Right atrium auricular region (tissue), 2 donors: Measurements from ENCODE around the gene ERBB4. TPM values are rescaled to one million over a fixed set of nuclear protein-coding genes. Genes with fewer than 3 reads are reported as not detected.

ENCODE experiments used
- DNase-seq: peaks from one replicate; pipeline ENCODE4 v3.0.0-alpha.2; 2019; ENCODE audit warnings: low spot score
- H3K27ac ChIP-seq, 2 donors: fragments of 200-600 bp; sonication (generic); 1 replicate in 1 of 2; 2 replicates in 1 of 2; pipeline ENCODE4 v1.5.1; 2016 to 2019
- H3K27me3 ChIP-seq, 2 donors: fragments of 200-600 bp; sonication (generic); one replicate each; pipeline versions ENCODE4 v1.5.1 to v1.6.0; 2017 to 2019
- H3K36me3 ChIP-seq: fragments of 200-600 bp; sonication (generic); one replicate; pipeline ENCODE4 v1.5.1; 2016
- H3K4me1 ChIP-seq, 2 donors: fragments of 200-600 bp; sonication (generic); one replicate each; pipeline versions ENCODE4 v1.5.1 to v1.6.0; 2017 to 2019
- H3K4me3 ChIP-seq, 2 donors: fragments of 200-600 bp; sonication (generic); 1 replicate in 1 of 2; 2 replicates in 1 of 2; pipeline ENCODE4 v1.5.1; 2017 to 2019; ENCODE audit warnings: mild to moderate bottlenecking in 1 of 2, moderate library complexity in 1 of 2
- H3K9me3 ChIP-seq, 2 donors: fragments of 200-600 bp; sonication (generic); one replicate each; pipeline ENCODE4 v1.5.1; 2019
- total RNA-seq, 2 donors: library from RNA; depleted of rRNA; stranded (reverse); fragments of >200 nt; gene quantifications; one replicate each; pipeline ENCODE4 v1.1.0, GENCODE V29; 2016
- TF ChIP-seq, protein P1 (sequence below), 2 donors: fragments of 200-600 bp; sonication (generic); IDR thresholded peaks; one replicate each; pipeline ENCODE4 v1.5.1; 2019; ENCODE audit warnings: antibody characterized with exemption in 2 of 2

The ERBB4 gene
- total RNA-seq, 2 donors from 2014 or later, result 12.4 to 22.4 TPM

DNA sequence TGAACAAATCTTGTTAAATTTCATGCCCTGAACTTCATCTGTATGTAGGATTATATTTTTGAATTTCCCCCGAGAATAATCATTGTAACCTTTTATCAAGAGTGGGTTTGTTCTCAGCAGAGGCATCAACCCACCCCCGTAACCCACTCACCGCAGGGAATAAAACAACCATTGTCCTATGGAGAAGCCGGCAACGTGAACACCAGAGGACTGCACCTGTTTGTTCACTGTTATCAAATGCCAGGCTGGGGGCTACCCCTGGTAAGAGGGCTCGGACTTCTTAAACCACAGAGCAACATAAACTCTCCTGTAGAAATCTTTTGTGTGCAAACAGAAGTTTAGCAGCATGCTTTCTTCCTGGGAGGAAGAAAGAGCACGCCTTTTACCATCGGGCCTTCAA, 610.4 kb downstream of the ERBB4 start:
- Histone ChIP-seq H3K4me1 (no peaks in the 10 kb centered on the region), H3K27ac (no peak overlapping the region), H3K36me3 (no peaks in the 10 kb centered on the region), H3K27me3 (no peaks in the 10 kb centered on the region), H3K9me3 (no peaks in the 10 kb centered on the region), H3K4me3 (no peak overlapping the region)
- DNase-seq, result no peak
- TF ChIP-seq, protein P1, sequence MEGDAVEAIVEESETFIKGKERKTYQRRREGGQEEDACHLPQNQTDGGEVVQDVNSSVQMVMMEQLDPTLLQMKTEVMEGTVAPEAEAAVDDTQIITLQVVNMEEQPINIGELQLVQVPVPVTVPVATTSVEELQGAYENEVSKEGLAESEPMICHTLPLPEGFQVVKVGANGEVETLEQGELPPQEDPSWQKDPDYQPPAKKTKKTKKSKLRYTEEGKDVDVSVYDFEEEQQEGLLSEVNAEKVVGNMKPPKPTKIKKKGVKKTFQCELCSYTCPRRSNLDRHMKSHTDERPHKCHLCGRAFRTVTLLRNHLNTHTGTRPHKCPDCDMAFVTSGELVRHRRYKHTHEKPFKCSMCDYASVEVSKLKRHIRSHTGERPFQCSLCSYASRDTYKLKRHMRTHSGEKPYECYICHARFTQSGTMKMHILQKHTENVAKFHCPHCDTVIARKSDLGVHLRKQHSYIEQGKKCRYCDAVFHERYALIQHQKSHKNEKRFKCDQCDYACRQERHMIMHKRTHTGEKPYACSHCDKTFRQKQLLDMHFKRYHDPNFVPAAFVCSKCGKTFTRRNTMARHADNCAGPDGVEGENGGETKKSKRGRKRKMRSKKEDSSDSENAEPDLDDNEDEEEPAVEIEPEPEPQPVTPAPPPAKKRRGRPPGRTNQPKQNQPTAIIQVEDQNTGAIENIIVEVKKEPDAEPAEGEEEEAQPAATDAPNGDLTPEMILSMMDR (IDR thresholded peaks at IDR 0.05), result no peak

DNA sequence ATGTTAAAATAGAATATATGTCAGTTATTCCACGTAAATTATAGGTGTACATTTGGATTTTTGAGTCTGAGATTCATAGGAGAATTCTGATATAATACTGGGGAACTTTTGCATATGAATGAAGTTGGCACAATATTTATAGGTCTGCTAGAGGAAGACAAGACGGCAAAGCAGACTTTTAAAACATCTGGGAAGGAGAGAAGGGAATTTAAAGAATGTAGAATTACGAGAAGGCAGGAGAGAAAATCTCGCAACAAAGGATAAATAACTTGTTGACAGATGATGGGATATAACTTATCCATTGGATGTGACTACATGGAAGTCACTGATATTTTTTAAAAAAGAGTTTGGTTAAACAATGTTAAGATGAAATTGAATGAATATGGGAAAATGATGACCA, 615.6 kb downstream of the ERBB4 start:
- no peak overlapping the region for H3K4me3 ChIP-seq
- TF ChIP-seq, protein P1 (IDR thresholded peaks at IDR 0.05), result no peak

DNA sequence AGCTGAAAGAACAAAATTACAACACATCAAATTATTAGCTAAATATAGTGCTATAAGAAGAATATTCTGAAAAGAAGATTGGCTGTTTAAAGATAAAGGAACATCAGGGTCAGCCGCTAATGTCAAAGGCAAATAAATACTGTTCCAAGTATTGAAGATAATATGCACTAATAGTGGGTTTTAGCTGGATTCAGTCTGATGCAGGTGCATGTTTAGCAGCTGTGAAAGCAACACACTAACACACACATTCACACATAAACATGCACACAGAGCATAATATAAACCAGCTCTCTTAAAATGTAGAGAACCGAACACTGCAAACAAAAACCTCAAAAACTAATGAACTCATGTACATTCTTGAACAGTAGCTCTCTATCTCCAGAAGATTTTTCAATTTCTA, 634.6 kb downstream of the ERBB4 start:
- H3K27me3 ChIP-seq, result no peaks in the 10 kb centered on the region
- TF ChIP-seq, protein P1 (IDR thresholded peaks at IDR 0.05), result no peak
- H3K36me3 ChIP-seq, result no peaks in the 10 kb centered on the region
- DNase-seq, result no peak
- no peak overlapping the region for H3K4me3 ChIP-seq
- no peaks in the 10 kb centered on the region for H3K9me3 ChIP-seq
- H3K4me1 ChIP-seq, result peaks cover 0 to 4% of the 10 kb centered on the region in 2 donors
- H3K27ac ChIP-seq, result no peak overlapping the region

More for the DNA sequence above, 615.6 kb downstream of the ERBB4 start:
- H3K36me3 ChIP-seq, result no peaks in the 10 kb centered on the region
- H3K27ac ChIP-seq, result no peak overlapping the region
- no peaks in the 10 kb centered on the region for H3K4me1 ChIP-seq
- no peaks in the 10 kb centered on the region for H3K27me3 ChIP-seq
- DNase-seq, result no peak
- no peaks in the 10 kb centered on the region for H3K9me3 ChIP-seq

DNA sequence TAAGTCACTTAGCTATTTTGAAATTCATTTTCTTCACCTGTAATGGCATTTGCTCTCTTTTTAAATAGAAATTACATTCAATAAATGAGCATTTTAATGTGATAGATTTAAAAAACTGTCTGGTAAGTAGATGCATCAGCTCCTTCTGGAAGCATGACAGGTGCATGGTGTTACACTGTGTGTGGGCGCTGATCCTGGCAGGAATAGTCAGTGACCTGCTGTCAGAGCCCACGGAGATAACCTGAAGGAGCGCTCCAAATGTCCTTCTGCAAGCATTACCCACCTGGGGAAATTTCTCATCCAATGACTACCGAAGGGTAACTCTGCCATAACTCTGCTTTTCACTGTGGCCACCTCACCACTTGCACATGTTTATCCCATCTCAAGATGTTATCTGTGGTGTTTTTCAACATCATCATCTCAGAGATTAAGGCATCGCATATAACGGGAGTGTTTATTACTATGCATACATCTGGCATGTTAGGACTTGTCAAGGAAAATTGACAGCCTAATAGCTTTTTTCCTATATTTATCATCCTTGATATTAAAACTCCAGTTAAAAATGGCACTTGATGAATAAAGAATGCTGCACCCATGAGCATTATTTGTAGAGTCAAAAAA, 637.3 kb downstream of the ERBB4 start:
- Histone ChIP-seq H3K4me3 (no peak overlapping the region), H3K36me3 (no peaks in the 10 kb centered on the region), H3K27me3 (no peaks in the 10 kb centered on the region), H3K9me3 (no peaks in the 10 kb centered on the region), H3K27ac (peak overlapping the region; percentile 52 to 82), H3K4me1 (peaks cover 0 to 4% of the 10 kb centered on the region in 2 donors)
- TF ChIP-seq, protein P1 (IDR thresholded peaks at IDR 0.05), result no peak
- DNase-seq, result no peak

DNA sequence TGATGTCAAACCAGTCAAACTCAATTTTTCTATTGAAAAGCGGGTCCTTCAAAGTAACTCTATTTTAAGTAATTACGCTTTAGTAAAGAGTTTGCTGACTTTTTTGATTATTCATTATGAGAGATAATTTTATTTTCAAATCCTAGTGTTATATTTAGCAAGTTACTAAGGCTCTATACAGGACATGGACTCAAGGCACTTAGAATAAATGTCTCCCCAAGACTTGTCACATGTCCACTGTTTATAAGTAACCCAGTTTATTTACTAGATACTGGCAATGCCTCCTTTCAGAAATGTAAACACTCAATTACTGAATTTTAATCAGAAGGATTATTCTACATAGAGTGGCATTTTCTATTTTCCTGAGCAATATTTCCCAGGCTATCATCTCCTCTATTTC, 638.1 kb downstream of the ERBB4 start:
- no peak for DNase-seq
- TF ChIP-seq, protein P1 (IDR thresholded peaks at IDR 0.05), result no peak
- peak overlapping the region; percentile 52 to 82 for H3K27ac ChIP-seq
- peaks cover 0 to 4% of the 10 kb centered on the region in 2 donors for H3K4me1 ChIP-seq
- no peaks in the 10 kb centered on the region for H3K9me3 ChIP-seq
- no peaks in the 10 kb centered on the region for H3K36me3 ChIP-seq
- no peaks in the 10 kb centered on the region for H3K27me3 ChIP-seq
- no peak overlapping the region for H3K4me3 ChIP-seq

DNA sequence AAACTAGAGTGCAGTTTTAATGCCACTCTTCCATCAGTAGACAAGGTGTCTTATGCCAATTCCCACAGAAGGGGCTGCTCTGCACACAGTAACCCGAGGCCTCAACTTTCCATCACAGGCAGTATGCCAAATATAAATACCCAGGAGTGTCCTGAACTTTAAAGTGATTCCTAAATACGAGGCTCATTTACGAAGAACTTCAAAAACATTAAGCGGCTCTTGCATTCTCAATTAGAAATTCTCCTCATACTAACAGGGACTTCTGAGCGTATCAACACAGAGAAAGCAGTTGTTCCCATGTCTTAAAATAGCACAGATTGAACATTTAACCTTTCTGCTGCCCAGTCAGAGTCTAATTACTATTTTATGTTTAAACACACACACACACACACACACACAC, 638.6 kb downstream of the ERBB4 start:
- H3K4me1 ChIP-seq, result peaks cover 0 to 4% of the 10 kb centered on the region in 2 donors
- no peaks in the 10 kb centered on the region for H3K27me3 ChIP-seq
- peak overlapping the region in 1 of 2 donors; percentile 2 for H3K4me3 ChIP-seq
- no peak for DNase-seq
- TF ChIP-seq, protein P1 (IDR thresholded peaks at IDR 0.05), result no peak
- no peaks in the 10 kb centered on the region for H3K9me3 ChIP-seq
- peak overlapping the region; percentile 52 to 82 for H3K27ac ChIP-seq
- H3K36me3 ChIP-seq, result no peaks in the 10 kb centered on the region
